Endothelial cell of coronary artery (primary cell): ENCODE data around the gene NACA. TPM values are rescaled to one million over a fixed set of nuclear protein-coding genes. Genes with fewer than 3 reads are reported as not detected.

Source experiments
- total RNA-seq: library from RNA; depleted of rRNA; stranded (reverse); fragments of >200 nt; gene quantifications from 2 replicates; pipeline ENCODE4 v1.2.3, GENCODE V29; 2014

The NACA gene
- total RNA-seq, result 1,633 and 1,682 TPM in 2 replicates

DNA sequence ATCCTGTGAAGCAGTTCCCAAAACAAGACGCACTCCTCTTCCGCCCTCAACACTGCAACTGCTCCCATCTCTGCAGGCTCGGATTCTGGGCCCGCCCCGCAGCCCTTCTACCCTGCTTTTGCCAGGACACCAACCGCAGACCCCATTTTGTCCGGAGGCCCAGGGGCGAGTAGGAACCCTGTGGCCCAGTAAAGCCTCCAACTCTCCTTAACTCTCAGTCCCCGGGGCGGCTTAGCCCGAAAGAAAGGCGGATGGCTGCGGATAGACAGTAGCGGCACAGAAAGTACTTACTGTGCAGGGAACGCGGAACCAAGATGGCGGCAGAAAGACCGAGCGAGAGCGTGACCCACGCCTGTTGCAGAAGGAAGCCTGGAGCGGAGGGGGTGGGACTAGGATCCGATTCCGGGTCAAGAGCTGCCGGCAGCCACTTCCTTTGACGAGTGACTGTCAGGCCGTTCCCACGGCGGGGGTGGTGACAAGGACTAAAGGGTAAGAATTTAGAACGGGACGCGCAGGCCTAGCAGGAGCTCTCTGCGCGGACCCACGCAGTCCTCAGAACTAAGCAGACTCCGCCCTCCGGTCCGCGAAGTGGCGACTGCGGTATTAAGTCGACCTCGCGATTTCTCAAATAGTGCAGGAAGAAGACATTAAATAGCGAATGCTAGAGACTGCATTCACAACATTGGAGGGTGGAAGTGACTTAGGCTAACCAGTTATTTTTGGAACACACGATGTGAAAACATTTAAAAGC lies at the start of gene NACA:
NACA (minus strand) TSS at position 328 of the 751 bp plus-strand sequence. CDS start 778 bp downstream, outside the sequence.

DNA sequence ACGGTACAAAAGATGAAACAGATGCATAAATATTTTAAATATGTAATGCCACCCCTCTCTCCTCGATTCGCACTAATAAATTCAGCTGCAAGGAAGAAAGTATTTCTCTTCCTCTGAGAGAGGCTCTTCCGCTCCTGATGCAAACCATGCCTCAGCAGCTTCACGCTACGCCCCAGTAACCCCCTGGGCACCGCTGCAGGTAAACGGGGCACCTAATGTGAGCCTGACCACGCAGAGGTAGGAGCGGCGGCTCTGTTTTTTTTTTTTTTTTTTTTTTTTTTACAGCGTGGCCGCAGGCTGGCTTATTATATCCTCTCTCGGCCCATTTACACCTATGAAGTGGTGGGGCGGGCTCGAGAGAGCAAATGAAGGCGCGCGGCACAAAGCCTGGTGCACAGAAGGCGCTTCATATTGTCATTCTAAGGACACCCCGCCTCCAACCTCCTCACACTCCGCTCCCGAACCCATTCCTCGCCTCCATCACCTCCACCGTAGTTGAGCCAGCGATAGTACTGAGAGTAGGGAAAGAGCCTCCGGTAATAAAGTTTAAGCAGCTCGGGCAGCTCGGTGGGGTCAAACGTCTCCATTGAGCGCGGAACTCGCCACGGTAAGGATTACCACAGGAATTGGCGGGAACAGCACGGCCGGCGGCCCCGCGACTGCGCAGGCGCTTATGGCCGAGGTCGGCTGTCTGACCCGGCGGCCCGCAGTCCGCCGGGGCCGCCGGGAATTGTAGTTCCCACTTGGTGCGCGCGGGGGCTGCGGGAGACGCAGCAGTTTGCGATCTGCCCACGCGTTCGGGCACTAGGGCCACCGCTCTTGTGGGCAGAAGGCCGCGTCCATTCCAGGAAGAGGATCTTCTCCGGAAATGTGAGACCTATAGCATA lies 26.9 kb upstream of the NACA start, which contains the start of gene PRIM1:
PRIM1 (minus strand) TSS at position 612 of the 887 bp plus-strand sequence; CDS start at position 587, 25 bp downstream.

DNA sequence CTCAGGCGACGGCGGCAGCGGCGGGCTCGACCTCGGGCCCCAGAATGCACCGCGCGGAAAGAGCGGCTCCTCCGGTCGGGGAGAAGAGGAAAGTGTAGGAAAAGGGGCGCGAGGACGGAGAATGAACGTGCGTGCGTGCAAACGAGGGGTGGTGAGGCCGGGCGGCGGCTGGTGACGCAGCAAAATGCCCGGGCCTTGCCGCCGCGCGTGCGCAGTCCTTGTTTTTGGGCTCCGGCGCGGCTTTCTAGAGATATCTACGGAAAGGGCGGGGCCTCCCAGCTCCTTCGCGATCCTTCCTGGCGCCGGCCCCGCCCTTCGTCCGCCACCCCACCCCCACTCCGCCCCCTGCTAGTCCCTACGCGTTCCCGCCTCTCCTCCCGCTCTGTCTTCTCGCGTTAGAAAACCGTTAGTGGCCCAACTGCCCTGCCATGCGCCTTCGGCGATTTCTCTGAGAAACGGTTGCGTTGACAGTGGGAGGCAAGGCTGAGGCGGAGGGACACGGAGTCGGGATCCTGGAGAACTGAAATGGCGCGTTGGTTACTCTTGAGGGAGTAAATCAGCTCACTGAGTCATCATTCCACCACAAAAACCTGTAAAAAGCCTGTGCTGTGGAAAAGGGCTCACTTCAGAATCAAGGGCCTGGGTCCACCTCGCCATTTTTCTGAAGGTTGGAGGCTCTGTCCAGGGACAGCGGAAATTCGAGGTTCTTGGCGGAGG lies 36.8 kb downstream of the NACA start, which contains the start of gene PTGES3:
PTGES3 (minus strand) TSS at position 156 of the 717 bp plus-strand sequence. CDS start 285 bp downstream, outside the sequence.

Other genes starting within 250 kb of the NACA start
- gene GLS2, start 237.1 kb downstream of the NACA start, total RNA-seq, result under 0.01 and 0.18 TPM in 2 replicates
- 25.3 and 32.6 TPM in 2 replicates for gene RBMS2, start 203.5 kb downstream of the NACA start, total RNA-seq
- 13.9 and 28.0 TPM in 2 replicates for gene BAZ2A, start 95.0 kb downstream of the NACA start, total RNA-seq
- 593 and 680 TPM in 2 replicates for gene ATP5F1B, start 79.3 kb downstream of the NACA start, total RNA-seq
- 75.5 and 89.3 TPM in 2 replicates for gene PTGES3, start 37.0 kb downstream of the NACA start, total RNA-seq
- 4.6 and 8.3 TPM in 2 replicates for gene PRIM1, start 27.0 kb upstream of the NACA start, total RNA-seq
- 0.18 and 0.47 TPM in 2 replicates for gene HSD17B6, start 38.0 kb upstream of the NACA start, total RNA-seq
- gene SDR9C7, start 209.1 kb upstream of the NACA start, total RNA-seq, result not detected in 2 replicates
- under 0.01 and 0.28 TPM in 2 replicates for gene RDH16, start 232.3 kb upstream of the NACA start, total RNA-seq